Liver (tissue), 9 donors: ENCODE results near the gene OR5H1. TPM values are rescaled to one million over a fixed set of nuclear protein-coding genes. Genes with fewer than 3 reads are reported as not detected.

Source experiments
- DNase-seq: peaks from one replicate; pipeline ENCODE4 v3.0.0-alpha.2; 2017; ENCODE audit warnings: low spot score
- H3K27ac ChIP-seq, 2 donors: one replicate each; pipeline ENCODE4 v1.7.0; 2013; ENCODE audit warnings: inconsistent platforms in 2 of 2, low read length in 2 of 2, control low read depth in 1 of 2, low read depth in 1 of 2, mild to moderate bottlenecking in 1 of 2
- H3K27me3 ChIP-seq, 4 donors: one replicate each; pipeline versions ENCODE4 v1.6.1 to v1.7.0; 2013; ENCODE audit warnings: low read length in 3 of 4, inconsistent platforms in 1 of 4, mild to moderate bottlenecking in 1 of 4, moderate library complexity in 1 of 4; ENCODE audit not compliant: control insufficient read depth in 4 of 4, insufficient read depth in 4 of 4
- H3K36me3 ChIP-seq, 4 donors: one replicate each; pipeline versions ENCODE4 v1.6.1 to v1.7.0; 2013; ENCODE audit warnings: low read length in 3 of 4, mild to moderate bottlenecking in 3 of 4, low read depth in 1 of 4, moderate library complexity in 1 of 4; ENCODE audit not compliant: control insufficient read depth in 4 of 4, insufficient read depth in 3 of 4
- H3K4me1 ChIP-seq, 4 donors: one replicate each; pipeline versions ENCODE4 v1.6.1 to v1.7.0; 2013; ENCODE audit warnings: low read length in 3 of 4, mild to moderate bottlenecking in 3 of 4, moderate library complexity in 1 of 4; ENCODE audit not compliant: control insufficient read depth in 4 of 4, insufficient read depth in 4 of 4
- H3K4me3 ChIP-seq, 3 donors: one replicate each; pipeline versions ENCODE4 v1.6.1 to v1.7.0; 2013; ENCODE audit warnings: low read length in 3 of 3, control low read depth in 1 of 3, low read depth in 1 of 3, mild to moderate bottlenecking in 1 of 3
- H3K9ac ChIP-seq, 2 donors: one replicate each; pipeline ENCODE4 v1.7.0; 2013; ENCODE audit warnings: low read length in 2 of 2, mild to moderate bottlenecking in 2 of 2, moderate library complexity in 2 of 2, control low read depth in 1 of 2, low read depth in 1 of 2
- H3K9me3 ChIP-seq, 4 donors: one replicate each; pipeline versions ENCODE4 v1.6.1 to v1.7.0; 2013; ENCODE audit warnings: low read length in 3 of 4; ENCODE audit not compliant: control insufficient read depth in 4 of 4
- FOXA1 ChIP-seq: IDR thresholded peaks from 2 replicates; pipeline ENCODE4 v1.6.1; 2016; ENCODE audit warnings: antibody characterized with exemption
- GABPA ChIP-seq, 2 donors: IDR thresholded peaks in 1 of 2; conservative IDR thresholded peaks in 1 of 2; 2 replicates each; pipeline ENCODE4 v1.6.1; 2016; ENCODE audit warnings: antibody characterized with exemption in 2 of 2, mild to moderate bottlenecking in 1 of 2, moderate library complexity in 1 of 2
- HNF4A ChIP-seq, 2 donors: conservative IDR thresholded peaks; 2 replicates each; pipeline ENCODE4 v1.6.1; 2016; ENCODE audit warnings: antibody characterized with exemption in 2 of 2, mild to moderate bottlenecking in 2 of 2
- HNF4G ChIP-seq: IDR thresholded peaks from 2 replicates; pipeline ENCODE4 v1.6.1; 2016; ENCODE audit warnings: antibody characterized with exemption
- JUND ChIP-seq, 2 donors: IDR thresholded peaks; 2 replicates each; pipeline ENCODE4 v1.6.1; 2016; ENCODE audit warnings: antibody characterized with exemption in 2 of 2
- RAD21 ChIP-seq, 2 donors: IDR thresholded peaks; 2 replicates each; pipeline ENCODE4 v1.6.1; 2016; ENCODE audit warnings: antibody characterized with exemption in 2 of 2, mild to moderate bottlenecking in 2 of 2
- RXRA ChIP-seq, 2 donors: IDR thresholded peaks; 2 replicates each; pipeline ENCODE4 v1.6.1; 2017 to 2018; ENCODE audit warnings: antibody characterized with exemption in 2 of 2, mild to moderate bottlenecking in 1 of 2
- SP1 ChIP-seq: IDR thresholded peaks from 2 replicates; pipeline ENCODE4 v1.6.1; 2018; ENCODE audit warnings: antibody characterized with exemption, mild to moderate bottlenecking
- TAF1 ChIP-seq: conservative IDR thresholded peaks from 2 replicates; pipeline ENCODE4 v1.6.1; 2016; ENCODE audit warnings: antibody characterized with exemption, mild to moderate bottlenecking
- WGBS: extraction: QIAGEN DNeasy Blood & Tissue Kit; methylation state at CpG from one replicate; pipeline ENCODE4 v1.1.7; 2013; 5-methylcytosine and 5-hydroxymethylcytosine counted together
- polyA plus RNA-seq, 2 donors: library from polyadenylated mRNA; stranded (reverse) in 1 of 2; unstranded in 1 of 2; fragments of 200-250 nt in 1 of 2; fragments of >200 nt in 1 of 2; fragmentation: Nextera tagmentation in 1 of 2; extraction: Ambion mirVana in 1 of 2; gene quantifications; one replicate each; pipeline versions ENCODE4 v1.2.1 to v1.2.3, GENCODE V29; 2013 to 2015
- total RNA-seq, 2 donors: library from RNA; depleted of rRNA; stranded (reverse); fragments of >200 nt; gene quantifications; one replicate each; pipeline ENCODE4 v1.2.3, GENCODE V29; 2014
- TF ChIP-seq, protein P1 (sequence below): IDR thresholded peaks from 2 replicates; pipeline ENCODE4 v1.6.1; 2016; ENCODE audit warnings: antibody characterized with exemption
- TF ChIP-seq, protein P2 (sequence below): IDR thresholded peaks from 2 replicates; pipeline ENCODE4 v1.6.1; 2016; ENCODE audit warnings: antibody characterized with exemption, mild to moderate bottlenecking
- donor health status: healthy.
- donor health status: healthy.
- donor health status: healthy.
- donor health status: healthy.
- donor health status: healthy.

The OR5H1 gene
- total and polyA plus RNA-seq, 4 donors: not detected

DNA sequence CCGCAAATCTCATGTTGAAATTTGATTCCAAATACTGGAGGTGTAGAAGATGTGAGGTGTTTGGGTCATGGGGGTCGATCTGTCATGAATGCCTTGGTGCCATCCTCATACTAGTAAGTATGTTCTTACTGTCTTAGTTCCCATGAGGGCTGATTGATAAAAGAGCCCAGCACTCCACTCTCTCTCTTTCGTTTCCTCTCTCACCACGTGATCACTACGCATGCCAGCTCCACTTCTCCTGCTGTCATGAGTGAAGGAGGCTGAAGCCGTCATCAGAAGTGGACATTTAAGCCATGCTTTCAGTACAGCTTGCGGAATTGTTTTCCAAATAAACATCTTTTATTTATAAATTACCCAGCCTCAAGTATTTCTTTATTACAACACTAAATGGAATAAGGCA, 42.1 kb downstream of the OR5H1 start:
- Histone ChIP-seq H3K4me1 (no peaks in the 10 kb centered on the region), H3K27ac (no peak overlapping the region), H3K27me3 (no peaks in the 10 kb centered on the region), H3K9me3 (no peaks in the 10 kb centered on the region), H3K4me3 (no peak overlapping the region), H3K9ac (no peak overlapping the region), H3K36me3 (no peaks in the 10 kb centered on the region)
- no peak for DNase-seq
- TF ChIP-seq, protein P1, sequence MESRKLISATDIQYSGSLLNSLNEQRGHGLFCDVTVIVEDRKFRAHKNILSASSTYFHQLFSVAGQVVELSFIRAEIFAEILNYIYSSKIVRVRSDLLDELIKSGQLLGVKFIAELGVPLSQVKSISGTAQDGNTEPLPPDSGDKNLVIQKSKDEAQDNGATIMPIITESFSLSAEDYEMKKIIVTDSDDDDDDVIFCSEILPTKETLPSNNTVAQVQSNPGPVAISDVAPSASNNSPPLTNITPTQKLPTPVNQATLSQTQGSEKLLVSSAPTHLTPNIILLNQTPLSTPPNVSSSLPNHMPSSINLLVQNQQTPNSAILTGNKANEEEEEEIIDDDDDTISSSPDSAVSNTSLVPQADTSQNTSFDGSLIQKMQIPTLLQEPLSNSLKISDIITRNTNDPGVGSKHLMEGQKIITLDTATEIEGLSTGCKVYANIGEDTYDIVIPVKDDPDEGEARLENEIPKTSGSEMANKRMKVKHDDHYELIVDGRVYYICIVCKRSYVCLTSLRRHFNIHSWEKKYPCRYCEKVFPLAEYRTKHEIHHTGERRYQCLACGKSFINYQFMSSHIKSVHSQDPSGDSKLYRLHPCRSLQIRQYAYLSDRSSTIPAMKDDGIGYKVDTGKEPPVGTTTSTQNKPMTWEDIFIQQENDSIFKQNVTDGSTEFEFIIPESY: no peak
- TF ChIP-seq, protein P2, sequence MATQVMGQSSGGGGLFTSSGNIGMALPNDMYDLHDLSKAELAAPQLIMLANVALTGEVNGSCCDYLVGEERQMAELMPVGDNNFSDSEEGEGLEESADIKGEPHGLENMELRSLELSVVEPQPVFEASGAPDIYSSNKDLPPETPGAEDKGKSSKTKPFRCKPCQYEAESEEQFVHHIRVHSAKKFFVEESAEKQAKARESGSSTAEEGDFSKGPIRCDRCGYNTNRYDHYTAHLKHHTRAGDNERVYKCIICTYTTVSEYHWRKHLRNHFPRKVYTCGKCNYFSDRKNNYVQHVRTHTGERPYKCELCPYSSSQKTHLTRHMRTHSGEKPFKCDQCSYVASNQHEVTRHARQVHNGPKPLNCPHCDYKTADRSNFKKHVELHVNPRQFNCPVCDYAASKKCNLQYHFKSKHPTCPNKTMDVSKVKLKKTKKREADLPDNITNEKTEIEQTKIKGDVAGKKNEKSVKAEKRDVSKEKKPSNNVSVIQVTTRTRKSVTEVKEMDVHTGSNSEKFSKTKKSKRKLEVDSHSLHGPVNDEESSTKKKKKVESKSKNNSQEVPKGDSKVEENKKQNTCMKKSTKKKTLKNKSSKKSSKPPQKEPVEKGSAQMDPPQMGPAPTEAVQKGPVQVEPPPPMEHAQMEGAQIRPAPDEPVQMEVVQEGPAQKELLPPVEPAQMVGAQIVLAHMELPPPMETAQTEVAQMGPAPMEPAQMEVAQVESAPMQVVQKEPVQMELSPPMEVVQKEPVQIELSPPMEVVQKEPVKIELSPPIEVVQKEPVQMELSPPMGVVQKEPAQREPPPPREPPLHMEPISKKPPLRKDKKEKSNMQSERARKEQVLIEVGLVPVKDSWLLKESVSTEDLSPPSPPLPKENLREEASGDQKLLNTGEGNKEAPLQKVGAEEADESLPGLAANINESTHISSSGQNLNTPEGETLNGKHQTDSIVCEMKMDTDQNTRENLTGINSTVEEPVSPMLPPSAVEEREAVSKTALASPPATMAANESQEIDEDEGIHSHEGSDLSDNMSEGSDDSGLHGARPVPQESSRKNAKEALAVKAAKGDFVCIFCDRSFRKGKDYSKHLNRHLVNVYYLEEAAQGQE: no peak
- no peak for TF ChIP-seq SP1
- no peak for TF ChIP-seq RAD21 (IDR thresholded peaks at IDR 0.05)
- TF ChIP-seq FOXA1: no peak
- no peak for TF ChIP-seq JUND (IDR thresholded peaks at IDR 0.05)
- WGBS: 75% methylated on average over 7 of the region's 7 CpGs

DNA sequence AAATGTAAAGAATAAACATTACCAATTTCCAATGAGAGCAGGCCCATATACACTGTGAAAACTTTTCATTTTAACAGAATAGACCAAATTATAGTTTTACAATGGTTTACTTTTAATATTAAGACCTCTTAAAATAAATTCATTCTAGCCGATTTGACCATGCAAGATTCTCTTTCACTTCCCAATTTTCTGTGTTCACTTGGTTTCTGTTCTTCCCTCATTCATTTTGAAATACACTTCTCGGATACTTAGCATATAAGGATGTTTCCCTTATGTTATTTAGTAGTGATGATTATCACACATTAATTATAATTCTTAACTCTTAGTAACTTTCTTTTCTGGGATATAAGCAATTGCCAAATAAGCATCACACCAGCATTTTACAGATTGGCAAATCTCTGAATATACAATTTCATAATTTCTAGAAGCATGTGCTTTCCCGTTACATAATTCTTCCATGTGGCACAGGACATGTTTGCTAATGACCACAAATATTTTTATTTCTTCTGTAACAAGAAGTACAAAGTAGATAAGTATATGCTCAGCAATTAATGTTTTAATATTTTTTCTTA, 49.9 kb downstream of the OR5H1 start:
- no peak overlapping the region for H3K9ac ChIP-seq

DNA sequence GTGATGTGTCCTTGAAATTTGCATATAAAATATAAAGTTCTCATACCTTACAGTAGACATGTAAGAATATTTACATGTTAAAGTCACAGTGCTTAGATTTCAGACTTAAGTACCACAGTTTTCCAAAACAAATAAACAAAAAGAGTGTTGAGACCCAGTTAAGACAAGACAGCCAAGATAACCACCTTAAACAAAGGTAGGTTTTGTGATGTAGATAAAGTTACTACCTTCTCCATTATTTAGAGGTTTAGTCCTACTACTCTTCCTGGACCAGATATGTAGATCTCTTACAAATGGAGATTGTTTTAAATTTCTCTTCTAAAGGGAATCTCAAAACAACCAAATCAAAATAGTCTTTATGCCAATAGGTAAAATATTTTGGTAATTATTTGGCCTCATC, 51.7 kb downstream of the OR5H1 start:
- no peak for TF ChIP-seq RAD21 (IDR thresholded peaks at IDR 0.05)
- no peak for TF ChIP-seq HNF4A (conservative IDR thresholded peaks at IDR 0.05)
- TF ChIP-seq, protein P1: no peak
- TF ChIP-seq RXRA (IDR thresholded peaks at IDR 0.05): no peak
- TF ChIP-seq GABPA (IDR thresholded peaks at IDR 0.05 in 1 of 2, conservative IDR thresholded peaks at IDR 0.05 in 1 of 2): no peak
- no peak for TF ChIP-seq TAF1
- Histone ChIP-seq H3K9me3 (no peaks in the 10 kb centered on the region), H3K4me1 (no peaks in the 10 kb centered on the region), H3K4me3 (no peak overlapping the region), H3K27ac (no peak overlapping the region), H3K36me3 (no peaks in the 10 kb centered on the region), H3K27me3 (no peaks in the 10 kb centered on the region), H3K9ac (no peak overlapping the region)
- DNase-seq: no peak

More for the DNA sequence above, 49.9 kb downstream of the OR5H1 start:
- Histone ChIP-seq H3K36me3 (no peaks in the 10 kb centered on the region), H3K4me1 (no peaks in the 10 kb centered on the region), H3K27ac (no peak overlapping the region), H3K4me3 (no peak overlapping the region), H3K27me3 (no peaks in the 10 kb centered on the region), H3K9me3 (no peaks in the 10 kb centered on the region)
- DNase-seq: no peak
- WGBS: 73% methylated on average over 3 of the region's 3 CpGs
- TF ChIP-seq FOXA1: no peak
- no peak for TF ChIP-seq JUND (IDR thresholded peaks at IDR 0.05)
- TF ChIP-seq HNF4G: no peak
- TF ChIP-seq RAD21 (IDR thresholded peaks at IDR 0.05): no peak
